H1 (cell line): ENCODE data around the gene TLL2. TPM values are rescaled to one million over a fixed set of nuclear protein-coding genes. Genes with fewer than 3 reads are reported as not detected.

Experiments
- NANOG ChIP-seq: IDR thresholded peaks from 2 replicates; pipeline ENCODE4 v1.6.1; 2011; ENCODE audit warnings: low read length, low read depth, mild to moderate bottlenecking, inconsistent platforms; ENCODE audit not compliant: insufficient read depth, poor library complexity, severe bottlenecking
- PHF8 ChIP-seq: fragments of 200-600 bp; sonication (generic); conservative IDR thresholded peaks from 2 replicates; pipeline ENCODE4 v1.7.1; 2012; ENCODE audit warnings: low read depth, mild to moderate bottlenecking, inconsistent platforms, low read length, moderate library complexity
- RXRA ChIP-seq: IDR thresholded peaks from 2 replicates; pipeline ENCODE4 v1.6.1; 2011; ENCODE audit warnings: low read depth, mild to moderate bottlenecking, low read length, moderate library complexity; ENCODE audit not compliant: insufficient read depth
- TBP ChIP-seq: IDR thresholded peaks from 2 replicates; pipeline ENCODE4 v1.6.1; 2011; ENCODE audit warnings: low read depth, low read length, improper control_type of control experiment
- polyA plus RNA-seq, 7 experiments: library from polyadenylated mRNA; depleted of rRNA in 3 of 7; stranded (reverse) in 5 of 7; unstranded in 2 of 7; fragments of >200 nt in 5 of 7; fragments of 200-250 nt in 2 of 7; gene quantifications; 1 replicate in 5 of 7; 2 replicates in 1 of 7; 4 replicates in 1 of 7; pipeline versions ENCODE4 v1.2.1 to v1.2.3, GENCODE V29; 2011 to 2013; ENCODE audit warnings: missing spikeins in 2 of 7, mixed read lengths in 2 of 7
- total RNA-seq: library from RNA; stranded (reverse); fragmentation: NEBNext Ultra II Directional; extraction: Animal tissue kit (Norgen Biotek cat#: 25700); gene quantifications from 2 replicates; pipeline ENCODE4 v1.2.1, GENCODE V29; 2021
- TF ChIP-seq, protein P1 (sequence below): IDR thresholded peaks from 2 replicates; pipeline ENCODE4 v1.6.1; 2012; ENCODE audit warnings: inconsistent platforms

The TLL2 gene
- total and polyA plus RNA-seq, 2 of the 8 experiments (the other 6 are each of a cell fraction or from before 2014, with no cell fraction given), result 2.4 to 3.2 TPM

DNA sequence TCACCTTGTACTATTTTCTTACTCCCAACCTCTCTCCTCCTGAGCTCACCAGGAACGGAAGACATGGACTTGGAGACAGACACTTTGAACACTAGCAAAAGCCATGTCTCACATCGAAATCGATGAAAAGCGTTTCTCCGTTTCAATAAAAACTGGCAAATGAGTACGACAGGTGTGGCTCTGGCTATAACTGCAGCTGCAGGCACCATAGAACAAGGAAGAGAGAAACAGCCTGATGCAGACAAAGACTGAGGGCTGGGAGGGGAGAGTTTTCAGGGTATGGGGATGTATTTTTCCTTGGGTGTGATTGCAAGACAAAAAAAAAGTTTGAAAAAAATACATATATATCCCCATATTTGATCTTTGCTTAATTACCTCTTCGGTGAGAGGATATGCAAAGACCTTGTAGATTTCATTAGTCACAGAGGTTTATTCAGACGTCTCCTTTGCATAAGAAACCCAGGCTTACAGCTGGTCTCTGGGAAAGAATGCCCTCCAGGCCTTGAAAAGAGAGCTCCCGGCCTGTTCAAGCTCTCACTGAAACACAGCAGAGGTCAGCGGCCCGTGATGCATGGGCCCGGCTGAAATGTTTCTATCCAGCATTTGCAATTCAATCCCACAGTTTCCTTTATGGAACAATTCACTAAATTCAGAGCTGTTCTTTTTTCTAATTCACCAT is 63.1 kb downstream of the TLL2 start (continued):
- TF ChIP-seq NANOG (peak; percentile 13), PHF8 (no peak), RXRA (no peak), TBP (0 out of 2 replicates have a peak, but pooled peaks have one; percentile 36)
- TF ChIP-seq, protein P1, sequence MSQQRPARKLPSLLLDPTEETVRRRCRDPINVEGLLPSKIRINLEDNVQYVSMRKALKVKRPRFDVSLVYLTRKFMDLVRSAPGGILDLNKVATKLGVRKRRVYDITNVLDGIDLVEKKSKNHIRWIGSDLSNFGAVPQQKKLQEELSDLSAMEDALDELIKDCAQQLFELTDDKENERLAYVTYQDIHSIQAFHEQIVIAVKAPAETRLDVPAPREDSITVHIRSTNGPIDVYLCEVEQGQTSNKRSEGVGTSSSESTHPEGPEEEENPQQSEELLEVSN, result no peak
- TF ChIP-seq, all 59 proteins: peak for 8
